ENCODE results near the gene TPM2. TPM values are rescaled to one million over a fixed set of nuclear protein-coding genes. Genes with fewer than 3 reads are reported as not detected.

Gene TPM2
- total RNA-seq, 1 experiment from 2014 or later, result 138 TPM

- Mint-ChIP-seq H3K36me3 (ENCODE audit: insufficient read depth, unreplicated experiment) (no peaks in the 10 kb centered on the region), H3K4me3 (ENCODE audit: low read depth, unreplicated experiment) (no peak within 1 kb of the TSS), H3K9me3 (ENCODE audit: low read depth, unreplicated experiment) (no peaks in the 10 kb centered on the region), H3K27ac (ENCODE audit: unreplicated experiment) (no peak within 1 kb of the TSS), H3K4me1 (ENCODE audit: low read depth, unreplicated experiment) (peaks cover 36% of the 10 kb centered on the region), H3K27me3 (ENCODE audit: unreplicated experiment) (no peaks in the 10 kb centered on the region)
- TF ChIP-seq, protein P1, sequence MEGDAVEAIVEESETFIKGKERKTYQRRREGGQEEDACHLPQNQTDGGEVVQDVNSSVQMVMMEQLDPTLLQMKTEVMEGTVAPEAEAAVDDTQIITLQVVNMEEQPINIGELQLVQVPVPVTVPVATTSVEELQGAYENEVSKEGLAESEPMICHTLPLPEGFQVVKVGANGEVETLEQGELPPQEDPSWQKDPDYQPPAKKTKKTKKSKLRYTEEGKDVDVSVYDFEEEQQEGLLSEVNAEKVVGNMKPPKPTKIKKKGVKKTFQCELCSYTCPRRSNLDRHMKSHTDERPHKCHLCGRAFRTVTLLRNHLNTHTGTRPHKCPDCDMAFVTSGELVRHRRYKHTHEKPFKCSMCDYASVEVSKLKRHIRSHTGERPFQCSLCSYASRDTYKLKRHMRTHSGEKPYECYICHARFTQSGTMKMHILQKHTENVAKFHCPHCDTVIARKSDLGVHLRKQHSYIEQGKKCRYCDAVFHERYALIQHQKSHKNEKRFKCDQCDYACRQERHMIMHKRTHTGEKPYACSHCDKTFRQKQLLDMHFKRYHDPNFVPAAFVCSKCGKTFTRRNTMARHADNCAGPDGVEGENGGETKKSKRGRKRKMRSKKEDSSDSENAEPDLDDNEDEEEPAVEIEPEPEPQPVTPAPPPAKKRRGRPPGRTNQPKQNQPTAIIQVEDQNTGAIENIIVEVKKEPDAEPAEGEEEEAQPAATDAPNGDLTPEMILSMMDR (IDR thresholded peaks at IDR 0.05; ENCODE audit: unreplicated experiment), result no peak
- DNase-seq, result no peak
- CTCF ChIA-PET, result interaction anchor here (1.1 to 1.3 kb wide), 3 partner anchors 8 to 23 kb away, joined by 4 to 6 read pairs (median 4); partner anchors contain the start of gene ARHGEF39
- no TSS peak for BruUV-seq (replicated peaks)
- intact Hi-C loops (cut with micrococcal nuclease; ENCODE audit: unreplicated experiment), result no loop called here
Observed at GRCh38 chr9:35673132-35674024, 16.3 kb downstream of the TPM2 start, which contains the start of gene CA9. Gene CA9 (plus strand): TSS chr9:35673928. CDS start chr9:35673960, 32 bp downstream.

DNA sequence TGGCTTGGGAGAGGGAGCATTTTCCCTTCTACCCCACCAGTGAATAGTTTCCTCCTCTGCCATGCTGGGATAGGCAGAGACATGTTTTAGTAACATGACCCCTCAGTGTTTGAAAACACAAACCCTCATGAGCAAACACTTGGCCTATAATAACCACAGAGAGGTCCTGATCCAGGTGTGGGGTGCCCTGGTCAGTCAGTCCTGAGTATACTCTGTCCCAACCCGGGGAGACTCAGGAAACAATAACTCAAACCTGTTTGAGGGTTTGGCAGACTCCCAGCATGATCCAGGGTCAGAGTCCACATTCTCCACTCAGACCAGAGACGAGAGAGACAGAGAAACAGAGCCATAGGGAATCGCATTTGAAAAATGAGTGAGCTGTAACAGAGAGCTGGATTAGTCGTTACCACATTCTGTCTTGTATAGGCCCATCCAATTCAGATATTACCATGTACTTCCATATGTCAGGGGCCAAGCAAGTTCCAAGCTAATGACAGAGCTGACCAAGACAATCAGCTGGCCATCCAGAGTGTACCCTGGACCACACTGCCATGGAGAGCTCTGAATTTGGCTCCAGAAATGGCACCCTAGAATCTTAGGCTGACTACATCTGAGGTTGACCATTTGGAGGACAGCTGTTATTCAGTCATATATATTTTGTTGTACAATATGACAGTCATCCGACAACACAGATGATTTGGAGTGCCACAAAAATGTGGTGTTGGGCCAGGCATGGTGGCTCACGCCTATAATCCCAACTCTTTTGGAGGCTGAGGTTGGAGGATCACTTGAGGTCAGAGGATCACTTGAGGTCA lies 20.2 kb downstream of the TPM2 start:
- no TSS peak for BruUV-seq (replicated peaks)
- peaks cover 49% of the 10 kb centered on the region for H3K4me1 Mint-ChIP-seq (ENCODE audit: low read depth, unreplicated experiment)
- H3K4me3 Mint-ChIP-seq (ENCODE audit: low read depth, unreplicated experiment), result no peak overlapping the region
- no peaks in the 10 kb centered on the region for H3K27me3 Mint-ChIP-seq (ENCODE audit: unreplicated experiment)
- H3K27ac Mint-ChIP-seq (ENCODE audit: unreplicated experiment), result no peak overlapping the region
- peaks cover 3% of the 10 kb centered on the region for H3K9me3 Mint-ChIP-seq (ENCODE audit: low read depth, unreplicated experiment)
- intact Hi-C loops (cut with micrococcal nuclease; ENCODE audit: unreplicated experiment), result loop anchor here (10.0 kb wide), 1 partner anchor 65 kb away; the partner anchor contains the start of genes CREB3 and TLN1
- H3K36me3 Mint-ChIP-seq (ENCODE audit: insufficient read depth, unreplicated experiment), result peaks cover 10% of the 10 kb centered on the region
- DNase-seq, result peak; percentile 75
- TF ChIP-seq, protein P1 (IDR thresholded peaks at IDR 0.05; ENCODE audit: unreplicated experiment), result no peak
- CTCF ChIA-PET, result interaction anchor here (1.5 to 1.6 kb wide), 2 partner anchors 11 to 27 kb away, joined by 5 read pairs; partner anchors contain the start of genes CCDC107 and RMRP

GRCh38 chr9:35667939-35668338 lies 21.8 kb downstream of the TPM2 start:
- no TSS peak for BruUV-seq (replicated peaks)
- CTCF ChIA-PET, result no interaction called here
- Mint-ChIP-seq H3K36me3 (ENCODE audit: insufficient read depth, unreplicated experiment) (peaks cover 16% of the 10 kb centered on the region), H3K27me3 (ENCODE audit: unreplicated experiment) (no peaks in the 10 kb centered on the region), H3K4me3 (ENCODE audit: low read depth, unreplicated experiment) (no peak overlapping the region), H3K9me3 (ENCODE audit: low read depth, unreplicated experiment) (peaks cover 3% of the 10 kb centered on the region), H3K4me1 (ENCODE audit: low read depth, unreplicated experiment) (peaks cover 46% of the 10 kb centered on the region), H3K27ac (ENCODE audit: unreplicated experiment) (no peak overlapping the region)
- TF ChIP-seq, protein P1 (IDR thresholded peaks at IDR 0.05; ENCODE audit: unreplicated experiment), result no peak
- intact Hi-C loops (cut with micrococcal nuclease; ENCODE audit: unreplicated experiment), result loop anchor here (10.0 kb wide), 1 partner anchor 67 kb away; the partner anchor contains the start of genes CREB3 and TLN1
- no peak for DNase-seq

DNA sequence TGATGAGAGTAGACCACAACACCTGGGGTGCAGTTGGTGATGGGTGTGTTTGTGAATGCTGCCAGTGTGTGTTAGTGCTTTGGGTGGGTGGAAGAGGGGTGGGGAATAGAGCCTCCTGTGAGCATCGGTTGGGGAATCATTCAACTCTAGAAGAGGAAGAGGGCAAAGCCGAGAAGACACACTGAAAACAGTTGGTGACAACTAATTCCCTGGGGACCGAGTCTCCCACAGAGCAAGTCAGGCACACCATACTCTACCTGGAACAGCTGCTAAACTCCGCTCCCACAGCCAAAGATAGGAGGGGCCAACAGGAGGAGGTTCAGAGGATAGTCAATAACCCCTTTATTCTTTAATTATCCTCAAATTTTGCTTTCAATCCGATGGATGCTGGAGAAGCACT lies 23.2 kb downstream of the TPM2 start:
- Mint-ChIP-seq H3K4me1 (ENCODE audit: low read depth, unreplicated experiment) (peaks cover 47% of the 10 kb centered on the region), H3K27me3 (ENCODE audit: unreplicated experiment) (no peaks in the 10 kb centered on the region), H3K4me3 (ENCODE audit: low read depth, unreplicated experiment) (no peak overlapping the region), H3K36me3 (ENCODE audit: insufficient read depth, unreplicated experiment) (peaks cover 16% of the 10 kb centered on the region), H3K9me3 (ENCODE audit: low read depth, unreplicated experiment) (peaks cover 3% of the 10 kb centered on the region), H3K27ac (ENCODE audit: unreplicated experiment) (no peak overlapping the region)
- TF ChIP-seq, protein P1 (IDR thresholded peaks at IDR 0.05; ENCODE audit: unreplicated experiment), result no peak
- DNase-seq, result no peak
- intact Hi-C loops (cut with micrococcal nuclease; ENCODE audit: unreplicated experiment), result loop anchor here (10.0 kb wide), 1 partner anchor 68 kb away; the partner anchor contains the start of genes CREB3 and TLN1
- no TSS peak for BruUV-seq (replicated peaks)
- CTCF ChIA-PET, result no interaction called here
